Measurements from ENCODE around the gene IL13. TPM values are rescaled to one million over a fixed set of nuclear protein-coding genes. Genes with fewer than 3 reads are reported as not detected.
A peak's percentile ranks its signal among the peaks of the same experiment; 100 is the strongest.

IL13 gene
- total and polyA plus RNA-seq, 12 donors: 0.06 to 0.61 (median 0.21) TPM; not detected in 8

DNA sequence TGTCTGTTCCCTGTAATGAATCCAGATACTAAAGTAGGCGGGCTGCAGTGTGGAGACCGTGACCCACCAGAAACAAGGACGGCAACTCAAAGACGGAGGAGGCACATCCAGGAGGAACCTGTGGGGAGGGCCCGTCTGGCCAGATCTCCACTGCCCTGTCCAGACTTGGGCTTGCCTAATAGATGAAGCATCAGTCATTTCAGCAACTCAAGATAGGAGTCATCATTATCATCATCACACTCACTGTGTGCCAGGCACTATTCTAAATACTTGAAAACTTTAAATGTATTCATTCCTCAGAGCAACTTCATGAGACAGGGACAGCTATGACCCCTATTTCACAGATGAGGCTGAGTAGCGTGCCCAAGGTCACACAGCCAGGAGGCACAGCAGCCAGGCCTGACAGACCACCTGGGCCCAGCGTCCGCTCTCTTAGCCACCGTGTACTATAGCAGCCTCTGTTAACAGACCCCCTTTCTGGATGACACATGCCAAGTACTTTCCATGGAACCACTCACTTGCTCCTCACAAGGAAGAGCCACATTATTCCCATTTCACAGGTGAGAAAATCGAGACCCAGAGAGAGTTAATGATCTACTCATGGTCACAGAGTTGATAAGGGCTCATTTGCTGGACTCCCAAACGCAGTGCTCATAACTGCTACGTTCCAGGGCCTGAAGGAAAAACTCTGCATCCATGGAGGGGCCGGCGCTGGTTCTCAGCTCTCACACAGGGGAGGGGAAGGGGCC lies 10.9 kb downstream of the IL13 start:
- intact Hi-C loops (cut with DNase I): no loop called here

GRCh38 chr5:132669455-132669820 lies 11.5 kb downstream of the IL13 start:
- whole genome bisulfite sequencing, 4 donors: 81 to 91% (median 86%) methylated on average over 5 to 7 of the region's 7 CpGs
- TF ChIP-seq POLR2A (IDR thresholded peaks at IDR 0.05) (no peak), CTCF (IDR thresholded peaks at IDR 0.05) (no peak)
- H3K4me1 ChIP-seq (replicated peaks in 1 of 2): no peaks in the 10 kb centered on the region

More for the DNA sequence above, 10.9 kb downstream of the IL13 start:
- no peak overlapping the region for H3K4me3 ChIP-seq
- 81 to 91% (median 86%) methylated on average over 13 to 14 of the region's 14 CpGs for WGBS, 4 donors
- DNase-seq: peak in 1 of 7 donors; percentile 35
- H3K9me3 ChIP-seq (replicated peaks in 1 of 3): no peaks in the 10 kb centered on the region
- H3K27ac ChIP-seq: no peak overlapping the region
- no peaks in the 10 kb centered on the region for H3K36me3 ChIP-seq (replicated peaks in 1 of 2)
- no peaks in the 10 kb centered on the region for H3K4me1 ChIP-seq (replicated peaks in 1 of 2)
- TF ChIP-seq CTCF (IDR thresholded peaks at IDR 0.05): no peak
- no peak for TF ChIP-seq POLR2A (IDR thresholded peaks at IDR 0.05)
- H3K27me3 ChIP-seq: no peaks in the 10 kb centered on the region

GRCh38 chr5:132669966-132670882 lies 12.3 kb downstream of the IL13 start:
- H3K36me3 ChIP-seq (replicated peaks in 1 of 2): no peaks in the 10 kb centered on the region
- H3K27me3 ChIP-seq: no peaks in the 10 kb centered on the region
- DNase-seq: peak in 2 of 7 donors; percentile 4 to 5
- no peak overlapping the region for H3K4me3 ChIP-seq
- intact Hi-C loops (cut with DNase I): no loop called here
- H3K27ac ChIP-seq: no peak overlapping the region
- 88 to 93% (median 91%) methylated on average over 16 of the region's 16 CpGs for WGBS, 4 donors
- H3K9me3 ChIP-seq (replicated peaks in 1 of 3): no peaks in the 10 kb centered on the region
- no peaks in the 10 kb centered on the region for H3K4me1 ChIP-seq (replicated peaks in 1 of 2)
- TF ChIP-seq CTCF (IDR thresholded peaks at IDR 0.05) (no peak), POLR2A (IDR thresholded peaks at IDR 0.05) (no peak)

More at GRCh38 chr5:132669455-132669820, 11.5 kb downstream of the IL13 start:
- Histone ChIP-seq H3K9me3 (replicated peaks in 1 of 3) (no peaks in the 10 kb centered on the region), H3K36me3 (replicated peaks in 1 of 2) (no peaks in the 10 kb centered on the region), H3K4me3 (no peak overlapping the region), H3K27me3 (no peaks in the 10 kb centered on the region), H3K27ac (no peak overlapping the region)
- peak in 1 of 7 donors; percentile 15 for DNase-seq
- intact Hi-C loops (cut with DNase I): no loop called here

DNA sequence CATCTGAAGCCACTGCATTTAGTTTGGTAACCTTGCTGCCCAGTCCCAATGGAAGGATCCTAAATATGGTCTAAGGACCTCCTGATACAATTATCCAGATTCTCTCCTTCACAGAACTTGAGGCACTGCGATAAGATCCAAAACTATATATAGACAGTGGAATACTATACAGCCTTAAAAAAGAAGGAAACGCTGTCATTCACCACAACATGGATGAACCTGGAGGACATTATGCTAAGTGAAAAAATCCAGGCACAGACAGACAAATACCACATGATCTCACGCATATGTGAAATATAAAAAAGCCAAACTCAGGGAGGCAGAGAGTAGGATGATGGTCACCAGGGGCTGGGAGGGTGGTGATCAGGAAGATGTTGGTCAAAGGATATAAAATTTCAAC lies 13.0 kb downstream of the IL13 start:
- no peak overlapping the region for H3K4me3 ChIP-seq
- intact Hi-C loops (cut with DNase I): no loop called here

More for the DNA sequence above, 13.0 kb downstream of the IL13 start:
- H3K9me3 ChIP-seq (replicated peaks in 1 of 3): no peaks in the 10 kb centered on the region
- no peaks in the 10 kb centered on the region for H3K4me1 ChIP-seq (replicated peaks in 1 of 2)
- TF ChIP-seq CTCF (IDR thresholded peaks at IDR 0.05) (no peak), POLR2A (IDR thresholded peaks at IDR 0.05) (no peak)
- H3K27ac ChIP-seq: no peak overlapping the region
- no peak for DNase-seq
- whole genome bisulfite sequencing, 4 donors: 91 to 96% (median 92%) methylated on average over 3 of the region's 3 CpGs
- H3K36me3 ChIP-seq (replicated peaks in 1 of 2): no peaks in the 10 kb centered on the region
- no peaks in the 10 kb centered on the region for H3K27me3 ChIP-seq
